NCI-H226 (cell line): ENCODE data around the gene PARD3B.

Experiments
- DNase-seq: peaks from one replicate; pipeline ENCODE4 v3.0.0-alpha.2; 2015

PARD3B gene

GRCh38 chr2:205297846-205298245, 752.6 kb downstream of the PARD3B start:
- DNase-seq = no peak

- DNase-seq = no peak
Measured at GRCh38 chr2:205311201-205311600, 765.9 kb downstream of the PARD3B start.

GRCh38 chr2:205321231-205321630, 776.0 kb downstream of the PARD3B start:
- DNase-seq = no peak

GRCh38 chr2:205323929-205324328, 778.7 kb downstream of the PARD3B start:
- no peak for DNase-seq

GRCh38 chr2:205324355-205324754, 779.1 kb downstream of the PARD3B start:
- DNase-seq = no peak

GRCh38 chr2:205333351-205333750, 788.1 kb downstream of the PARD3B start:
- no peak for DNase-seq

- no peak for DNase-seq
Measured at GRCh38 chr2:205337274-205337673, 792.0 kb downstream of the PARD3B start.

GRCh38 chr2:205338156-205338555, 792.9 kb downstream of the PARD3B start:
- no peak for DNase-seq

GRCh38 chr2:205343103-205343502, 797.8 kb downstream of the PARD3B start:
- no peak for DNase-seq

GRCh38 chr2:205346649-205347048, 801.4 kb downstream of the PARD3B start:
- DNase-seq = no peak

- no peak for DNase-seq
Measured at GRCh38 chr2:205347899-205348298, 802.6 kb downstream of the PARD3B start.

GRCh38 chr2:205352094-205352493, 806.8 kb downstream of the PARD3B start:
- DNase-seq = no peak

- DNase-seq = no peak
Measured at GRCh38 chr2:205352593-205352992, 807.3 kb downstream of the PARD3B start.

- no peak for DNase-seq
Measured at GRCh38 chr2:205357732-205358131, 812.5 kb downstream of the PARD3B start.

GRCh38 chr2:205358351-205358815, 813.1 kb downstream of the PARD3B start:
- DNase-seq = no peak

- DNase-seq = no peak
Measured at GRCh38 chr2:205361272-205361671, 816.0 kb downstream of the PARD3B start.

- DNase-seq = no peak
Measured at GRCh38 chr2:205361970-205362369, 816.7 kb downstream of the PARD3B start.

GRCh38 chr2:205364261-205364660, 819.0 kb downstream of the PARD3B start:
- DNase-seq = no peak

GRCh38 chr2:205366336-205367060, 821.2 kb downstream of the PARD3B start:
- DNase-seq = no peak

GRCh38 chr2:205367331-205367935, 822.2 kb downstream of the PARD3B start:
- DNase-seq = peak; percentile 6

GRCh38 chr2:205369813-205370212, 824.5 kb downstream of the PARD3B start:
- DNase-seq = no peak

- DNase-seq = no peak
Measured at GRCh38 chr2:205370726-205371125, 825.5 kb downstream of the PARD3B start.

GRCh38 chr2:205372141-205372540, 826.9 kb downstream of the PARD3B start:
- DNase-seq = peak; percentile 11
